HUDEP-2 (cell line): ENCODE data around the gene LRP1.

ENCODE experiments used
- DNase-seq, 76 experiments: peaks; one replicate each; lab custom pipeline; 2025; ENCODE audit not compliant: unreplicated experiment in 76 of 76; lab: John Stamatoyannopoulos, UW

LRP1 gene

DNA sequence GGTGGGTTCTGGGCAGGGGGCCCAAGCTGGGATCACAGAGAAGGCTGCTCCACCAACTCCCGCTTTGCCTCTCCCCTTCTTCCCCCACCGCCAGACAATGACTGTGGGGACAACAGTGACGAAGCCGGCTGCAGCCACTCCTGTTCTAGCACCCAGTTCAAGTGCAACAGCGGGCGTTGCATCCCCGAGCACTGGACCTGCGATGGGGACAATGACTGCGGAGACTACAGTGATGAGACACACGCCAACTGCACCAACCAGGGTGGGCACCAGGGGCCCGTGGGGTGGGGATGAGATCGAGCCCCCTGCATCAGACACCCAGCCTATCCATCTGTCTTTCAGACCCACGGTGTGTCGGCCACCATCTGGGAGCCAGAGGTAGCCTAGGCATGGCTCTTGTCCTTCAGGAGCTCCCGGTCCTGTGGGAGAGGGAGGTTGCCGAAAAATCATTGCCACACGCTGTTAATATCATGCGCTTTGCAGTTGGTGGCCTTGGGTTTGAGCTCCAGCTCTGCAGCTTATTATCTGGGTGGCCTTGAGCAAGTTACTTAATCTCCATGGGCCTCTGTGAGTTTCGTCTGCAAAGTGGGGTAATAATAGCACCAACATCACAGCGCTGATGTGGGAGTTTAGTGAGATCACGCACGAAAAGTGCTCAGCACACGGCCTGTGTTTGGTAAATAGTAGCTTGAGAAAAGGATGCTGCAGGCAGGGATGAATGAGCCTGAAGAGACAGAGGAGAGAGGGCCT, 40.9 kb downstream of the LRP1 start:
- DNase-seq: no peak

DNA sequence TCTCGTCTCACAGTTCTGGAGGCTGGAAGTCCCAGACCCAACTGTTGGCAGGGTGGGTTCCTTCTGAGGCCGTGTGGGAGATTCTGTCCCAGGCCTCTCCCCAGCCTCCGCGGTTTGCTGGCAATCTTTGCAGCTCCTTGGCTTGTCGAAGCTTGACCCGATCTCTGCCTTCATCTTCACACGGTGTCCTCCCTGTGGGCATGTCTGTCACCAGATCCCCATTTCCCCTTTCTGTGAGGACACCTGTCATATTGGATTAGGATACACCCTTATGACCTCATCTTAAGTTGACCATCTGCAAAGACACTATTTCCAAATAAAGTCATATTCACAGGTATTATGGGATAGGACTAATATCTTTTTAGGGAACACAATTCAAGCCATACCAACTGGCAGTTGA, 41.7 kb downstream of the LRP1 start:
- DNase-seq: no peak

DNA sequence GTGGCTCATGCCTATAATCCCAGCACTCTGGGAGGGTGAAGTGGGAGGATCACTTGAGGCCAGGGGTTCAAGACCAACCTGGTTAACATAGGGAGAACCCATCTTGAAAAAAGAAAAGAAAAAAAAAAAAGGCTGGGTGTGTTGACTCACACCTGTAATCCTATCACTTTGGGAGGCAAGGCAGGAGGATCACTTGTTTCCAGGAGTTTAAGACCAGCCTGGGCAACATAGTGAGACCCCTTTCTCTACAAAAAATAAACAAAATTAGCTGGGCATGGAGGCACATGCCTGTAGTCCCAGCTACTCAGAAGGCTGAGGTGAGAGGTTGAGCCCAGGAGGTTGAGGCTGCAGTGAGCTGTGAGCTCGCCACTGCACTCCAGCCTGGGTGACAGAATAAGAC, 42.1 kb downstream of the LRP1 start:
- no peak for DNase-seq

DNA sequence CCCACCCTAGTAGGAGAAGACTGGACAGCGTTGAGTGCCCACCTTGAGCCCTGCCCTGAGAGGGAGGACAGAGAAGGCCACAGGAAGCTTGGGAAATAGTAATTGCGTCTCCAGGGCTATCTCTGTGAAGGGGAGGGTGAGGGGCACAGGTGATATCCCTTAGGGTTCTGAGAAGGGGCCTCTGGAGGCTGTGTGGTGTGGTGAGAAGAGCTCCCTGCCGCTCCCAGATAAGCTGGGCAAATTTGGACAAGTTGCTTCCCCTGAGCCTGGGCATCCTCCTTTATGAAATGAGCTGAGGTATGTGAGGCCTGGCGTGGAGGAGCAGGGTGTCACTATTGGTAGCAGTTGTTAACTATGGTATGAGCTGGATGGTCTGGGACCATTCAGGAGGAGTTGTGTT, 42.6 kb downstream of the LRP1 start:
- peak in 3 of 76 experiments; percentile 11 to 22 (median 13) for DNase-seq

DNA sequence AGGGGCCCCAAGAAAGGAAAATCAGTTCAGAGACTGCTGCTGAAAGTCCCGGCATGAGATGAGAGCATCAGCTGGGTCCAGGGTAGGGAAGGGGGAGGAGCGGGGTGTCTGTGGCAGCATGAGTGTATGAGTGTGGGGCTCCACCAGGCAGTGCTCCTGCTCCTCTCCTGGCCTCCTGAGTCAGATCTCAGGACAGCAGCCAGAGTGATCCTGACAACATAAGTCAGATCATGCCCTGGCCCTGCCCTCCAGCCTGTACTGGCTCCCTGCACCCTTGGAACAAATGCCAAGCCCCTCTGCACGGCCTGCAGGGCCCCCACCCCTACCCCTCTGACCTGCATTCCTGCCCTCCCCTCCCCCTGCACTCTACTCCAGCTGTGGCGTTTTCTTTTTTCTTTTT, 43.4 kb downstream of the LRP1 start:
- DNase-seq: no peak

DNA sequence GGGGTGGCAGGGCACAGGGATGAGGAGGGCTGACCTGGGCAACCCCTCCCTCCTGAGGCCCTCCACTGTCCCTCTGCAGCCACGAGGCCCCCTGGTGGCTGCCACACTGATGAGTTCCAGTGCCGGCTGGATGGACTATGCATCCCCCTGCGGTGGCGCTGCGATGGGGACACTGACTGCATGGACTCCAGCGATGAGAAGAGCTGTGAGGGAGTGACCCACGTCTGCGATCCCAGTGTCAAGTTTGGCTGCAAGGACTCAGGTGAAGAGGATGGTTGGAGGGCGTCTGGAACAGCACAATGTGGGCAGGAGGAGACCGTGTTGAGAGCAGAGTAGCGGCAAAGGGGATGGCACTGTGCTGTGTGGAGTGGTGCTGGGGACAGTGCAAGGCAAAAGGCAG, 44.8 kb downstream of the LRP1 start:
- DNase-seq: peak in 5 of 76 experiments; percentile 8 to 29 (median 25)

DNA sequence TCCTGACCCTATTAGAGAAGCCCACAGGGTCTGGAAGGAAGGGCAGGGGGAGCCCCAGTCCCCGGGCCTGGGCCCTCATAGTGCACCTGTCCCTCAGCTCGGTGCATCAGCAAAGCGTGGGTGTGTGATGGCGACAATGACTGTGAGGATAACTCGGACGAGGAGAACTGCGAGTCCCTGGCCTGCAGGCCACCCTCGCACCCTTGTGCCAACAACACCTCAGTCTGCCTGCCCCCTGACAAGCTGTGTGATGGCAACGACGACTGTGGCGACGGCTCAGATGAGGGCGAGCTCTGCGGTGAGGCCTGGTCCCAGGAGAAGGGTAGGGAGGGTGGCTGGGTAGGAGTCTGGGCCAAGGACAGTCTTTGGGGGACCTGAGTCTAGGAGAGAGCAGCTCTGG, 45.4 kb downstream of the LRP1 start:
- peak in 1 of 76 experiments; percentile 31 for DNase-seq

DNA sequence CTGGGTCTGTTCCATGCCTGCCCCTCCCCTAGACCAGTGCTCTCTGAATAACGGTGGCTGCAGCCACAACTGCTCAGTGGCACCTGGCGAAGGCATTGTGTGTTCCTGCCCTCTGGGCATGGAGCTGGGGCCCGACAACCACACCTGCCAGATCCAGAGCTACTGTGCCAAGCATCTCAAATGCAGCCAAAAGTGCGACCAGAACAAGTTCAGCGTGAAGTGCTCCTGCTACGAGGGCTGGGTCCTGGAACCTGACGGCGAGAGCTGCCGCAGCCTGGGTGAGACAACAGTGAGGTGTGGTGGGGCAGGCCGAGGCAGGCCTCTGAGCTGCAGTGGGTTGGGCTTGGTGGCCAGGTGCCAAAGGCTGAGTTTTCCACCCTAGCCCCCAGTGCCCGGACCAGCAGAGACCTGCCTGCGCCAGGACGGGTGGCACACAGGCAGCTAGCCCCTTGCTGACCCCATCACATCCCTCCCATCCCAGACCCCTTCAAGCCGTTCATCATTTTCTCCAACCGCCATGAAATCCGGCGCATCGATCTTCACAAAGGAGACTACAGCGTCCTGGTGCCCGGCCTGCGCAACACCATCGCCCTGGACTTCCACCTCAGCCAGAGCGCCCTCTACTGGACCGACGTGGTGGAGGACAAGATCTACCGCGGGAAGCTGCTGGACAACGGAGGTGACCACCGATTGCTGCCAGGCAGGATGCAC, 47.3 kb downstream of the LRP1 start:
- DNase-seq: peak in 61 of 76 experiments; percentile 16 to 78 (median 50)

DNA sequence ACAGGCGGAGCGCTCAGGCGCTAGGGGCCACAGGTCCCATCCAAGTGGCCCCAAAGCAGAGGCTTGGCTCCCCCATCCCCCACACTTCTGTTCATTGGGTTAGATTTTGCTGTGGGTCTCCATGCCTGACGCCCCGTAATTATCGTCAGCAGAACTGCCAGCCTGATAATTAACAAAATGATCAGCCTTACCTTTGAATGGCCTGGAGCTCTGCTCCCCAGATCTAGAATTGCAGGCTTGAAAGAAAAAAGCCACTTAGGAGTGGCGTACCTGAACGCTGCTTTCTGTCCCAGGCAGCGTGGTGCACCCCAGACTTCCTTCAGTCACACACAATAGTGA, 47.8 kb downstream of the LRP1 start:
- no peak for DNase-seq

DNA sequence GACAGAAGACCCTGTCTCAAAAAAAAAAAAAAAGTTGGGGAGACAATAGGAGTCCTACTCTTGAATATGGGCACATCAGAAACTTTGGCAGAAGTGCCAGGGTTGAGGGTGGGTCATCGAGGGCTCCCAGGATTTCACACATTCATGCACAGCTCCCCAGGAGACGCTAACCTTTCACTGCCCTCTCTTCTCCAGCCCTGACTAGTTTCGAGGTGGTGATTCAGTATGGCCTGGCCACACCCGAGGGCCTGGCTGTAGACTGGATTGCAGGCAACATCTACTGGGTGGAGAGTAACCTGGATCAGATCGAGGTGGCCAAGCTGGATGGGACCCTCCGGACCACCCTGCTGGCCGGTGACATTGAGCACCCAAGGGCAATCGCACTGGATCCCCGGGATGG, 48.6 kb downstream of the LRP1 start:
- peak in 3 of 76 experiments; percentile 12 to 21 (median 14) for DNase-seq

DNA sequence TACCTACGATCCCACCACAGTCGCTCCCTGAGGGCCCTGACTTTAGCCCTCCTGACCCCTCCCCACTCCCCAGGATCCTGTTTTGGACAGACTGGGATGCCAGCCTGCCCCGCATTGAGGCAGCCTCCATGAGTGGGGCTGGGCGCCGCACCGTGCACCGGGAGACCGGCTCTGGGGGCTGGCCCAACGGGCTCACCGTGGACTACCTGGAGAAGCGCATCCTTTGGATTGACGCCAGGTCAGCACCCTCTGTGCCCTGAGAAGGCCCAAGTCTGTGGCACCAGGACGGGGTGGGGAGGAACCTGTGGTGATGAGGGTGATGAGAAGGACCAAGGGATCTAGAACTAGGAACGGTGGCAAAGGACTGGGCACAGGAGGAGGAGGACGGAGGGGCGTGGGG, 49.1 kb downstream of the LRP1 start:
- no peak for DNase-seq

DNA sequence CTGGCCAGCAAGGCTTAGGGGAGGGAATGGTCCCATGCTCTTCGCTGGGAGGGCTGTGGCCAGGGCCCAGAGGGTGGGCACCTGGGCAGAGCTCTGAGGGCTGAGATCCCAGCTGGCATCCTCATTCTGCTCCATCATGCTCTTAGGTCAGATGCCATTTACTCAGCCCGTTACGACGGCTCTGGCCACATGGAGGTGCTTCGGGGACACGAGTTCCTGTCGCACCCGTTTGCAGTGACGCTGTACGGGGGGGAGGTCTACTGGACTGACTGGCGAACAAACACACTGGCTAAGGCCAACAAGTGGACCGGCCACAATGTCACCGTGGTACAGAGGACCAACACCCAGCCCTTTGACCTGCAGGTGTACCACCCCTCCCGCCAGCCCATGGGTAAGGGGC, 49.9 kb downstream of the LRP1 start:
- DNase-seq: no peak

DNA sequence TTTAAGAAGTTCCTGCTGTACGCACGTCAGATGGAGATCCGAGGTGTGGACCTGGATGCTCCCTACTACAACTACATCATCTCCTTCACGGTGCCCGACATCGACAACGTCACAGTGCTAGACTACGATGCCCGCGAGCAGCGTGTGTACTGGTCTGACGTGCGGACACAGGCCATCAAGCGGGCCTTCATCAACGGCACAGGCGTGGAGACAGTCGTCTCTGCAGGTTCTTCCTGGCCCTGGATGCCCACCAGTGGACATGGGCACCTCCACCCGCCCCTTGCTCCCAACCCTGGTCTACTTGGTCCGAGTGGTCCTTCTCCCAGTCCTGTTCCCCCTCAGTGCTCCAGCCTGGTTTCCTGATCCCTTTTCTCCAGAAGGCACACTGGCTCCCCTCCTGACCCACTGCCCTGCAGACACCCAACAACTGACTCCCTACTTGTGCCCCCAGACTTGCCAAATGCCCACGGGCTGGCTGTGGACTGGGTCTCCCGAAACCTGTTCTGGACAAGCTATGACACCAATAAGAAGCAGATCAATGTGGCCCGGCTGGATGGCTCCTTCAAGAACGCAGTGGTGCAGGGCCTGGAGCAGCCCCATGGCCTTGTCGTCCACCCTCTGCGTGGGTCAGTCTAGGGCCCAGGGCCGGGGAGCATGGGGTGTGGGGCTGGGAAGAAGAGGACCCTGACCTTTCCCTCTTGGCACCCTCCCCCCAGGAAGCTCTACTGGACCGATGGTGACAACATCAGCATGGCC, 51.2 kb downstream of the LRP1 start:
- DNase-seq: no peak

DNA sequence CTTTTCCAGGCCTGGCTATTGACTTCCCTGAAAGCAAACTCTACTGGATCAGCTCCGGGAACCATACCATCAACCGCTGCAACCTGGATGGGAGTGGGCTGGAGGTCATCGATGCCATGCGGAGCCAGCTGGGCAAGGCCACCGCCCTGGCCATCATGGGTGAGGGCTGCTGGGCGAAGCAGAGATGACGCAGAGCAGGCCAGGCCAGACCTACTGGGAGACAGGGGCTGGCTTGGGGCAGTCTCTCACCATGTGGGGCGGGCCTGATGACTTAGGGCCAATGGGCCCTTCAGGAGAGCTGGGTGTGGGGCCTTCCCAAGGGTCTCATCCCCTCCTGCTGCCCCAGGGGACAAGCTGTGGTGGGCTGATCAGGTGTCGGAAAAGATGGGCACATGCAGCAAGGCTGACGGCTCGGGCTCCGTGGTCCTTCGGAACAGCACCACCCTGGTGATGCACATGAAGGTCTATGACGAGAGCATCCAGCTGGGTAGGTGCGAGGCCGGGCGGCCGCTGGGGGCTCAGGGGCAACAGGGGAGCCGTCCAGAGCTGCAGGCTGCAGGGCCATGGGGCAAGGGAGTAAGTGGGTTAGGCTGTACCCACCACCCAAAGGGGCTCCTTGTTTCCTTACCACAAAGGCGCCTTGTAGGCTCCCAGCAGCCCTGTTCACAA, 52.2 kb downstream of the LRP1 start:
- DNase-seq: no peak

DNA sequence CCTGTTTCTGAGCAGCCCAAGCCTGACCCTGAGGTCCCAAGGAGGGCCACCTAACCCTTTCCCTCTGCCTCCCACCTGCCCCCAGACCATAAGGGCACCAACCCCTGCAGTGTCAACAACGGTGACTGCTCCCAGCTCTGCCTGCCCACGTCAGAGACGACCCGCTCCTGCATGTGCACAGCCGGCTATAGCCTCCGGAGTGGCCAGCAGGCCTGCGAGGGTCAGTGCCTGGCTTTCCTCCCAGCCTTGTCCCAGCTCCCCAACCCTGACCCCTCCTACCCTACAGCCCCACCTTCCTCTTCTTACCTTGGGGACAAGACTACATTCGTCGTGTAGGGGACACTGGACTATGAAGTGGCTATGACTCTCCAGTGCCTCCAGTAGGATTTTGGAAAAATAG, 52.8 kb downstream of the LRP1 start:
- DNase-seq: no peak

DNA sequence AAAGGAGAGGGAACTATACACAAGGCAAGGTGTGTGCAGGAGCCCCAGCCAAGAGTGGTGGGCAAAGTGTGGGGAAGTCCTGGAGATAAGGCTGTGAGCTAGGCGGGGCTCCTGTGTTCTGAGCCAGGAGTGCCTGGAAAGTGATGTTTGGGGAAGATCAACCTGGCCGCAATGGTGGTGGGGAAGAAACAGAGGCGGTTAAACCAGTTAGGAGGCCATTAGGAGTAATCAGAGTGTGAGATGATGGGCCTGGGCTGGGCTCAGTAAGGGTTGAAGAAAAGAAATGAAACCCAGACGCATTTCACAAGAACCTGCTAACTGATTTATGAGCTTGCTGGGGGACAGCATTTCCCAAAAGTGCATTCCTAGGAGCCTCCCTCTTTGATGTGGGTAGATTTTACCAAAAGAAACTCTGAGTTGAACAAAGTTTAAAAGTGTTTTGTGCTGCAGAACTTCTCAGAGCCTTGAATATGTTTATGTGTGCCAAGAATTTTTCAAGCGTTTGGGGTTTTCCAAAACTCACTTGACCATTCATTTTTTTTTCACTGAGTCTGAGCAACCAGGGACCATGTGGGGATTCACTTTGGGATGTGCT, 53.4 kb downstream of the LRP1 start:
- no peak for DNase-seq

DNA sequence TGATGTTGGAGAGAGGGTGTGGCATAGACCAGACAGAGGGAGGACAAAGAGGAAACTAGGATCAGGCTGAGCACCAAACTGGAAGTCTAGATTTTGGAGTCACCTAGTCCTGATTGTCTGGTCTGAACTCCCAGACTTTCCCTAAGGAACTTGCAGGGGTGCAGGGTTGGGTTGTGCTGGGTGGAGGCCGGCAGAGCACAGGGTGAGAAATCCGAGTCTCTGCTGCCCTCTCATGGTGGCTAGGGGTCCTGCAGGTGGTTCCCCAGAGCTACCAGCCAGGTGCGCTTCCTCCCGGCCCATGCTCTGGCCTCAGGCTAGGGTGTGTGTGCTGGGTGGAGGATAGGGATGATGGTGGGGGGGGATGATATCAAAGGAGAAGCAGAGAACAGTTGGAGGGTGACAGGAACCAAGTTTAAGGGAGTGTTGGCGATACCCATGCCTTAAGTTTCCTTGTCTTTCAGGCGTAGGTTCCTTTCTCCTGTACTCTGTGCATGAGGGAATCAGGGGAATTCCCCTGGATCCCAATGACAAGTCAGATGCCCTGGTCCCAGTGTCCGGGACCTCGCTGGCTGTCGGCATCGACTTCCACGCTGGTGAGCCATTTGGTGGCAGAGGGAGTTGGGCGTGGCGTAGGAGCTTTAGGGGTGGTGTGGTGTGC, 54.8 kb downstream of the LRP1 start:
- DNase-seq: peak in 61 of 76 experiments; percentile 5 to 82 (median 48)

DNA sequence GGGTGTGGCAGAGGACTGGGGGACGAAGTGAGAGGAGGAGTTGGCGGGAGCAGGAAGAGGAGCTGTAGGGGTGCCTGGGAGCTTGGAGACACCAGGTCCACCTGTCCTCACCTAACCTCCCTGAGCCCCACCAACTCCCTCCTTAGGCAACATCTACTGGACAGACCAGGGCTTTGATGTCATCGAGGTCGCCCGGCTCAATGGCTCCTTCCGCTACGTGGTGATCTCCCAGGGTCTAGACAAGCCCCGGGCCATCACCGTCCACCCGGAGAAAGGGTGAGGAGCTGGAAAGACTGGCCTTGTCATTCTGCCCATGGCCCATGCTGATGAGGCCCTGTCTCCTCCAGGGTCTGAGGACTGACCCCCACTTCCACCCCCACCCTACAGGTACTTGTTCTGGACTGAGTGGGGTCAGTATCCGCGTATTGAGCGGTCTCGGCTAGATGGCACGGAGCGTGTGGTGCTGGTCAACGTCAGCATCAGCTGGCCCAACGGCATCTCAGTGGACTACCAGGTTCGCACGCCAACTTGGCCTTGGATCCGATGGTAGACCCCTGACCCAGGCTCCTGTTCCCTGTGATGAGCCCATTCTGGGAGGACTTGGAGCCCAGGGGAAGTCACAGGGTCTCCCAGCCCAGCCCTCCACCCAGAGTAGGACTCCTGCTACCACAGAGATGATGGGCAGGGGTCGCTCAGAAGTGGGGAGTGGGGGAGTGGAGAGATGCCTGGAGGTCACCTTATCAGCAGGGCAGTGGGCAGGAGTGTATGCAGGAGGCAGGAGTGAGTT, 55.8 kb downstream of the LRP1 start:
- no peak for DNase-seq

DNA sequence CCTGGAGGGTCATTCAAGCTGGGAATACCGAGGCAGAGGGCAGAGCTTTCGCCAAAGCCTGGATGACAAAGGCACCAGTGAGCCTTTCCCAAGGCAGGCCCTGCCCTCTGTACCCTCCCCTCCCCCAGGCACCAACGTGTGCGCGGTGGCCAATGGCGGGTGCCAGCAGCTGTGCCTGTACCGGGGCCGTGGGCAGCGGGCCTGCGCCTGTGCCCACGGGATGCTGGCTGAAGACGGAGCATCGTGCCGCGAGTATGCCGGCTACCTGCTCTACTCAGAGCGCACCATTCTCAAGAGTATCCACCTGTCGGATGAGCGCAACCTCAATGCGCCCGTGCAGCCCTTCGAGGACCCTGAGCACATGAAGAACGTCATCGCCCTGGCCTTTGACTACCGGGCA, 57.1 kb downstream of the LRP1 start:
- no peak for DNase-seq
